Measurements from ENCODE around the gene OCA2.

DNA sequence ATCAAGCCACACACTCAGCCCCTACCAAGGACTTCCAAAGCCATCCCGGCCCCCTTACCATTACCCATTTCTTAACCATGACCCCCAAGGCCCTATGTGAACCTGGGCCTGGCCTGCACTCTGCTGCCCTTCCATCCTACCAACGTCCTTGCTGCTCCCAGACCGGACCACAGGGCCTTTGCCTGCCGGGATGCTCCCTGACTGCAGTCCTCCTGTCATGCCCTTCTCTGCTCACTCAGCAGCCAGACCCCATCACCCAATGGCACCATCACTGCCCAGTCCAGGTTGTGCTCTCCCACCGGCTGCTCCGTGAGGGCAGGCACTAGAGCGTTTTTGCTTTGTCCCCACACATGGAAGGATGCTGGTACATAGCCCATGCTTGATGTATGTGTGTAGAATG, 73.7 kb downstream of the OCA2 start:
- TF ChIP-seq CTCF (IDR thresholded peaks at IDR 0.05 in 8 of 11, conservative IDR thresholded peaks at IDR 0.05 in 3 of 11) (no peak), POLR2A (IDR thresholded peaks at IDR 0.05) (no peak), POLR2AphosphoS5 (IDR thresholded peaks at IDR 0.05) (no peak)
